ENCODE data around the gene CLCN7. TPM values are rescaled to one million over a fixed set of nuclear protein-coding genes. Genes with fewer than 3 reads are reported as not detected.

CLCN7 gene
- total and polyA plus RNA-seq, 2 of the 4 experiments (the other 2 are of a cell fraction) = 10.8 to 45.2 TPM

GRCh38 chr16:1430759-1431496, 43.9 kb downstream of the CLCN7 start, which contains the start of gene PERCC1:
TSS of gene PERCC1 (plus strand) at chr16:1431078. CDS start at chr16:1432594, 1,516 bp downstream.
- in situ Hi-C loops (cut with MboI; ENCODE audit: low sequenced_read_pairs) = no loop called here
- H3K4me2 ChIP-seq (ENCODE audit: low read depth, low read length) = no peak within 1 kb of the TSS

More at GRCh38 chr16:1430759-1431496, 43.9 kb downstream of the CLCN7 start, which contains the start of gene PERCC1:
- Histone ChIP-seq H3K23ac (ENCODE audit: low read depth, low read length) (no peak within 1 kb of the TSS), H2AK9ac (replicated peaks; ENCODE audit: low read depth, low read length, poor library complexity) (no peak within 1 kb of the TSS), H3K56ac (ENCODE audit: extremely low read depth, insufficient read depth, low read length) (no peak within 1 kb of the TSS), H2BK20ac (ENCODE audit: low read depth, low read length) (no peak within 1 kb of the TSS), H4K5ac (ENCODE audit: low read depth, low read length) (no peak within 1 kb of the TSS), H4K20me1 (ENCODE audit: insufficient read depth, low read length) (no peaks in the 10 kb centered on the region), H2AK5ac (ENCODE audit: low read depth, low read length) (no peak within 1 kb of the TSS), H3K27ac (ENCODE audit: insufficient read depth, low read length) (no peak within 1 kb of the TSS), H3K4me3 (ENCODE audit: insufficient read depth, low read depth, low read length) (no peak within 1 kb of the TSS), H3K27me3 (ENCODE audit: control insufficient read depth, insufficient read depth, low read length) (peaks cover 10% of the 10 kb centered on the region; the same call in 1 of the 2 replicates), H2BK120ac (ENCODE audit: low read depth, low read length) (no peak within 1 kb of the TSS), H3K36me3 (ENCODE audit: control insufficient read depth, insufficient read depth, low read length) (no peaks in the 10 kb centered on the region), H3K14ac (replicated peaks; ENCODE audit: low read depth, low read length) (no peak within 1 kb of the TSS), H3K4me1 (ENCODE audit: control insufficient read depth, insufficient read depth, low read length) (no peaks in the 10 kb centered on the region), H3K18ac (ENCODE audit: low read depth, low read length) (no peak within 1 kb of the TSS), H4K8ac (ENCODE audit: low read depth in 2 of 2, low read length in 2 of 2) (no peak within 1 kb of the TSS), H3K9ac (ENCODE audit: low read depth, low read length) (no peak within 1 kb of the TSS), H2BK15ac (ENCODE audit: low read depth, low read length) (no peak within 1 kb of the TSS), H3K9me1 (ENCODE audit: insufficient read depth, low read length) (no peaks in the 10 kb centered on the region), H2AFZ (replicated peaks; ENCODE audit: low read length, poor library complexity) (no peak within 1 kb of the TSS), H3K9me3 (ENCODE audit: control insufficient read depth, insufficient read depth, low read length) (no peaks in the 10 kb centered on the region), H2BK5ac (ENCODE audit: low read depth, low read length, poor library complexity, severe bottlenecking) (no peak within 1 kb of the TSS), H4K91ac (ENCODE audit: insufficient read depth, low read depth, low read length) (no peak within 1 kb of the TSS), H3K4ac (ENCODE audit: low read depth, low read length) (no peak within 1 kb of the TSS), H3K79me1 (ENCODE audit: low read depth in 1 of 2, low read length in 2 of 2) (no peaks in the 10 kb centered on the region)
- ATAC-seq (ENCODE audit: low read depth) (no peak), DNase-seq (no peak)
- CTCF ChIA-PET = no interaction called here
- intact Hi-C loops (cut with micrococcal nuclease) = no loop called here
- WGBS, 2 experiments (ENCODE audit: extremely low coverage in 2 of 2, insufficient read length in 1 of 2) = 55% methylated on average over 23 of the region's 35 CpGs; no CpG with 5 or more reads in 1 of the 2 experiments
- no peak for TF ChIP-seq ELK1 (IDR thresholded peaks at IDR 0.05; ENCODE audit: borderline replicate concordance, low read depth, low read length)
- dilution Hi-C loops (cut with HindIII; ENCODE audit: low sequenced_read_pairs, unreplicated experiment) = no loop called here
- BruUV-seq (replicated peaks) = no TSS peak
- POLR2A ChIA-PET (ENCODE audit: unreplicated experiment) = no interaction called here

Measured in IMR-90 (cell line).